ENCODE results near the gene TCOF1.

Gene TCOF1

DNA sequence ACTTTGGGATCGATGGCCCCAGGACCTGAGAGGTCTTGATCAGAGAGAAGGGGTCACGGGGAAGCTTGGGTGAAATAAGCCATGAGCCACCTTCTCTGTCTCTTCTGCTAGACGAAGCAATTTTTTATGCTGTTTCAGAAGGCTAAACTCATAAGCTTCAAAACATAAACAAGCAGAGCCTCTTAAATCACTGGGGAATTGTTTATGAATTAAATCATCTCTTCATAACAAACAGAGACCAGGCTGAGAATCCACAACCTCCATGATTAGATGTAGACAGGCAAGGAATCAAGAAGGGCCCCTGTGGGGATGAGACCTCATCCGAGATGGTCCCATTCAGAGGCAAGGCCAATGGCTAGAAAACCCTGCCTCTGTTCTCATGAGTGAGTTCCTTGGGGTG, 21.7 kb upstream of the TCOF1 start:
- TF ChIP-seq CTCF (IDR thresholded peaks at IDR 0.05; ENCODE audit: low read depth, low read length) = no peak
- no peak for DNase-seq (ENCODE audit: extremely low read depth, low read depth)

DNA sequence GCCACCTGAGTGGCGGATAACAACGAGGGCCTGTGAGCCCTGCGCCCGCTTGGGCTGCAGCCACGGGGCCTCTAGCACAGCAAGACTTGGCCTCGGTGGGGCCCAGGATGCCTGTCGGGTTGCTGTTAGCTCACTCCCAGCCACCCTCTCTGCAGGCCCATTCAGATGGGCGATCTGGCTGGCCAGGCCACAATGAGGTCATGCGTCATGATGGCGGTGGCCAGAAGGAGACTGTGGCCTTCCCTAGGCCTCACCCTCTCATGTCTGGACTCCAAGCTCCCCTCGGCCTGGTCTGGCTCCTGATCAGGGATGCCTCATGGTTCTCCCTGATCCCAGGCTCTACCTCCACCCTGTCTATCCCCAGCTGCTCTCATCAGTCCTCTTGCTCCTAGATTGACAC, 19.0 kb upstream of the TCOF1 start:
- no peak for DNase-seq (ENCODE audit: extremely low read depth, low read depth)
- no peak for TF ChIP-seq CTCF (IDR thresholded peaks at IDR 0.05; ENCODE audit: low read depth, low read length)

DNA sequence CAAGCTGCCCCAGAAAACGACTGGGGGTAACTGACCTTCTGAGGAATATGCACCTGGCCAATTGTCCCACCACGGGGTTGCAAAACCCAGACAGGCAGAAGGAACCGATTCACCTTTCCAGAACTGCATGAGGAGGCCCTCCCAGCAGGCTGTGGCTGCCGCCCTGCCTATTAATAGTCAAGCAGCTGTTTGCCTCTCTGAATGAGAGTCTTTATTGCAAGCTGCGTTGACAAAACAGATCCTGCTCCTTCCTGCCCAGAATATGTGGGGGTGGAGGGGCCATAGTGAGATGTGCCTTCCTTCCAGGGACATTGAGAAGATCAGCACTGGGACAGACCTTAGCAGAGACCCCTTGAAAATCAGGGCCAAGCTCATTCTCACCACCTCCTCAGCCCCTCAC, 18.3 kb upstream of the TCOF1 start:
- TF ChIP-seq CTCF (IDR thresholded peaks at IDR 0.05; ENCODE audit: low read depth, low read length) = no peak
- DNase-seq (ENCODE audit: extremely low read depth, low read depth) = no peak

GRCh38 chr5:150339841-150340240, 17.7 kb upstream of the TCOF1 start:
- no peak for TF ChIP-seq CTCF (IDR thresholded peaks at IDR 0.05; ENCODE audit: low read depth, low read length)
- DNase-seq (ENCODE audit: extremely low read depth, low read depth) = no peak

GRCh38 chr5:150340614-150341255, 16.8 kb upstream of the TCOF1 start:
- no peak for TF ChIP-seq CTCF (IDR thresholded peaks at IDR 0.05; ENCODE audit: low read depth, low read length)
- DNase-seq (ENCODE audit: extremely low read depth, low read depth) = no peak

DNA sequence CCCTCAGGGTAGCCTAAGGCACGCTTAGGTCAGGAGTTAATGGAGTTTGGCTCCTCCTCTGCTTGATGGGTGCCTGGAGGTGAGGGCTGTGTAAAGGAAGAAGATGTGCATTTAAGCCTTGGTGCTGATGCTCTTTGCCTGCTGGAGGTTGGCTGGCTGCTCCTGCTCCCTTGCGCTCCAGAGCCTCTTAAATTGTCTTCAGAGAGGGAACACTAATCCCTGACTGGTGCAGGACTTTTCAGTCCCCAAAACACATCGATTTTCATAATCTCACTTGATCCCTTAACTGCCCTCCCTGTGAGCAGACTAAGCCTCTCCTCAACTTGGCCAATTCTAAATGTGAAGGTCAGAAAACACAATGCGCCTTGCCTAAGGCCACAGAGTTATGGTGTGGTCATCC, 16.2 kb upstream of the TCOF1 start:
- no peak for TF ChIP-seq CTCF (IDR thresholded peaks at IDR 0.05; ENCODE audit: low read depth, low read length)
- DNase-seq (ENCODE audit: extremely low read depth, low read depth) = no peak

DNA sequence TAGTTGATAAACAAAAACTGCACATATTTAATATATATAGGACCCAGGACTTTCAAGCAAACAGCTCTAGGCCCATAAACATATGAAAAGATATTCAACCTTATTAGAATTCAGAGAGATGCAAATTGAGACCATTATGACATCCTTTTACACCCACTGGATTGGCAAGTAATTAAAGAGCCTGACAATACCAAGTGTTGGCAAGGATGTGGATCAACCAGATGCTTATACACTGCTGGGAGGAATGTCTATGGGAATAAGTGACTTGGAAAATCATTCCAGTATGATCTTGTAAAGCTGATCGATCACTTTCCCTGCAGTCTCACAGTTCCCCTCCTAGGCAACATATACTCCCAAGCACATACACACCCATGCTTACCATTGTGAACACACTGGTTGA, 15.5 kb upstream of the TCOF1 start:
- DNase-seq (ENCODE audit: extremely low read depth, low read depth) = no peak
- no peak for TF ChIP-seq CTCF (IDR thresholded peaks at IDR 0.05; ENCODE audit: low read depth, low read length)

Measured in AG09319 (cell line).